IPS-18c (cell line): ENCODE results near the gene GMPPA.

ENCODE experiments used
- H3K4me3 ChIP-seq: 2 replicates; pipeline ENCODE4 v1.7.0; 2013; ENCODE audit warnings: low read depth, mild to moderate bottlenecking, low read length, moderate library complexity; ENCODE audit not compliant: insufficient read depth
- H3K9me3 ChIP-seq: one replicate; pipeline ENCODE4 v1.6.1; 2013; ENCODE audit warnings: mild to moderate bottlenecking, low read length, moderate library complexity; ENCODE audit not compliant: control insufficient read depth, insufficient read depth

The GMPPA gene

DNA sequence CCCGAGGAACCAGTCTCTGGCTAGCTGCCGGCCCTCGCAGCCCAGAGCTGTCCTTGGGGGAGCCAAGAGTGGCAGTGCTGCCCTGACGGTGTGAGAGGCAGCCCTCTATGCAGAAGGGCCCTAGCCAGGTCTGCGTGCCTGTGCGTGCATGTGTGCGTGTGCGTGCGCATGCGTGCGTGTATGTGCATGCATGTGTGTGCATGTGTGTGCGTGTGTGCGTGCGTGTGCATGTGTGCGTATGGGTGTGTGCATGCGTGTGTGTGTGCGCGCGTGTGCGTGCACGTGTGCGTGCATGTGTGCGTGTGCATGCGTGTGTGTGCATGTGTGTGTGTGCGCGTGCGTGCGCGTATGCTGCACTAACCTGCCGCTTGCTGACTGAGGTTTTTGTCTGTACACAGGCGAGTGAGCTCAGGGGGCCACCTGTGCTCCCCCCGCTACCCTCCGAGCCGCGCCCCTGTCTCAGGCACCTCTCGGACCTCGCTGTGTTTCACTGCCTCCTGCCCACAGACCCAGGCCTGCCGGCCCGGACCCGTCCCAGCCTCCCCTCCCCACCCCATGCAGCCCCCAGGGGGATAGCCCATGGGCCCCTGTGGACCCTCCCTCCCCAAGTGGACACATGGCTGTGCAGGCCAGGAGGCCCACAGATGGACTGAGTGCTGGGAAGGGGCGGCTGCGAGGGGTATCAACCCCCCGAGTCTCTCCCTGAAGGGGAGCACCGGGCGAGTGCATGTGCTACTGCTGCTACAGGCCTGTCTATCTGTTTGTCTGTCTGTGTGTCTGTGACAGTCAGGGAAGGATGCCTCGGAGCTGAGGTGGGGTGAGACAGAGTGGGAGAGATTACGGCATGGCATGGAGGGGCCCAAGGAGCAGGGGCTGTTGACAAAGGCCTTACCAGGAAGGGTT, 32.8 kb upstream of the GMPPA start:
- Histone ChIP-seq H3K9me3 (no peaks in the 10 kb centered on the region), H3K4me3 (no peak overlapping the region)

- no peaks in the 10 kb centered on the region for H3K9me3 ChIP-seq
- no peak overlapping the region for H3K4me3 ChIP-seq
Measured at GRCh38 chr2:219466816-219467735, 31.6 kb upstream of the GMPPA start.

- H3K9me3 ChIP-seq: no peaks in the 10 kb centered on the region
- no peak overlapping the region for H3K4me3 ChIP-seq
Measured at GRCh38 chr2:219467736-219468075, 31.0 kb upstream of the GMPPA start.

DNA sequence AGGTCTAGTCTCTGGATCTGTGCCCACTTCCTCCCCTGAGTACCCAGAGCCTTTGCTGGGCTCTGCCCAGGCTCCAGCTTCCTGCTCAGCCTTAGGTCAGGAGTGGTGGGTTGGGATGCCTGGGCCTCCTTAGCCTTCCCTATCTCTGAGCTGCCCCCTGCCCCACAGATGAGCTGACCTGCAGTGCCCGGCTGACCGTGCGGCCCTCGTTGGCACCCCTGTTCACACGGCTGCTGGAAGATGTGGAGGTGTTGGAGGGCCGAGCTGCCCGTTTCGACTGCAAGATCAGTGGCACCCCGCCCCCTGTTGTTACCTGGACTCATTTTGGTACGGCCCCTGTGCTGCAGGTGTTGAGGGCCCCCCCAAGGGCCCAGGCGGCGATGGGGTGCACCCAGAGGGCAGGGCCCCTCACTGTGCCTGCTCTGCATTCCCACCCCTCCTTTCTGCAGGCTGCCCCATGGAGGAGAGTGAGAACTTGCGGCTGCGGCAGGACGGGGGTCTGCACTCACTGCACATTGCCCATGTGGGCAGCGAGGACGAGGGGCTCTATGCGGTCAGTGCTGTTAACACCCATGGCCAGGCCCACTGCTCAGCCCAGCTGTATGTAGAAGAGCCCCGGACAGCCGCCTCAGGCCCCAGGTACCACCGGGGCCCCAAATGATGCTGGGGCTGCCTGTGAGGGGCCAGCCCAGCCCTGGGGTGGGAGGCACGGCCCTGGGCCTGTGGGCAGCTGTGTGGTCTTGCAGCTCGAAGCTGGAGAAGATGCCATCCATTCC, 30.1 kb upstream of the GMPPA start:
- Histone ChIP-seq H3K9me3 (no peaks in the 10 kb centered on the region), H3K4me3 (no peak overlapping the region)

DNA sequence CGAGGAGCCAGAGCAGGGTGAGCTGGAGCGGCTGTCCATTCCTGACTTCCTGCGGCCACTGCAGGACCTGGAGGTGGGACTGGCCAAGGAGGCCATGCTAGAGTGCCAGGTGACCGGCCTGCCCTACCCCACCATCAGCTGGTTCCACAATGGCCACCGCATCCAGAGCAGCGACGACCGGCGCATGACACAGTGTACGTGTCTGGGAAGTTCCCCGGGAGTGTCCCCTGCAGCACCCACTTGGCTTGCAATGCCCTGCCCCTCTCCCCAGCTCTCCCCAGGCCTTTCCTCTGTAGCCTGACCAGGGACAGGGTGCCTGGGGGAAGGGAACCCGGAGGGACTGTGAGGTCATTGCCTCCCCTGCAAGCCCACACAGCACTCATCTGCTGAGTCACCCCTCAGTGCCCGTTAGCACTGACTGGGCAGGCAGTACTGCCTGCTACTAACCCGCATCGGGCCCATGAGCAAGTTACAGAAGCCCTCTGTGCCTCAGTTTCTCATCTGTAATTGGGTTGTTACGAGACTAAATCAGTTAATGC, 29.4 kb upstream of the GMPPA start:
- Histone ChIP-seq H3K4me3 (no peak overlapping the region), H3K9me3 (no peaks in the 10 kb centered on the region)

- H3K9me3 ChIP-seq: no peaks in the 10 kb centered on the region
Measured at GRCh38 chr2:219470429-219470828, 28.3 kb upstream of the GMPPA start.

GRCh38 chr2:219471476-219472371, 27.0 kb upstream of the GMPPA start:
- H3K9me3 ChIP-seq: no peaks in the 10 kb centered on the region
- no peak overlapping the region for H3K4me3 ChIP-seq

More at GRCh38 chr2:219470429-219470828, 28.3 kb upstream of the GMPPA start:
- H3K4me3 ChIP-seq: no peak overlapping the region

- Histone ChIP-seq H3K4me3 (no peak overlapping the region), H3K9me3 (no peaks in the 10 kb centered on the region)
Measured at GRCh38 chr2:219472629-219473187, 26.0 kb upstream of the GMPPA start.

GRCh38 chr2:219473511-219473910, 25.2 kb upstream of the GMPPA start:
- no peaks in the 10 kb centered on the region for H3K9me3 ChIP-seq

DNA sequence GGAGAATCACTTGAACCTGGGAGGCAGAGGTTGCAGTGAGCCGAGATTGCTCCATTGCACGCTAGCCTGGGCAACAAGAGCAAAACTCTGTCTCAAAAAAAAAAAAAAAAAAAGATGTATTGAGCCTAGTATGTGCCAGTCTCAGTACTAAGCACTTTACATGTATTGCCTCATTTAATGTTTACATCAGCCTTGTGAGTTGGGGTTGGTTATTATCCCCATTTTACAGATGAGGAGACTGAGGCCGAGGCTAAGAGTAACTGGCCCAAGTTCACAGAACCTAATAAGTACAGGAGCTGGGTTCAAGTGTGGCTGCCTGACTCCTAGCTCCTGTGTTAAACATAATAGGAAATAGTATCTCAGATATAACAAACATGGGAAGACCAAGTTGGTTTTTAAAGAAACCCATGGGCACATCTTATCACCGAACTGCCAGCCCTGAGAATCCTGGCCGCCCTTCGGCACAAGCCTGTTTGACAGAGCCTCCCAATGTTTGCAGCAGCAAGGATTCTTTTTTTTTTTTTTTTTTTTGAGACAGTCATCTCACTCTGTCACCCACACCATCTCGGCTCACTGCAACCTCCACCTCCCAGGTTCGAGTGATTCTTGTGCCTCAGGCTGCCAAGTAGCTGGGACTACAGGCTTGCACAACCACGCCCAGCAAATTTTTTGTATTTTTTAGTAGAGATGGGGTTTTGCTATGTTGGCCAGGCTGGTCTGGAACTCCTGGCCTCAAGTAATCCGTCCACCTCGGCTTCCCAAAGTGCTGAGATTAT, 24.2 kb upstream of the GMPPA start:
- H3K4me3 ChIP-seq: no peak overlapping the region
- H3K9me3 ChIP-seq: no peaks in the 10 kb centered on the region

More at GRCh38 chr2:219473511-219473910, 25.2 kb upstream of the GMPPA start:
- no peak overlapping the region for H3K4me3 ChIP-seq

GRCh38 chr2:219475278-219475677, 23.4 kb upstream of the GMPPA start:
- no peaks in the 10 kb centered on the region for H3K9me3 ChIP-seq
- H3K4me3 ChIP-seq: no peak overlapping the region

DNA sequence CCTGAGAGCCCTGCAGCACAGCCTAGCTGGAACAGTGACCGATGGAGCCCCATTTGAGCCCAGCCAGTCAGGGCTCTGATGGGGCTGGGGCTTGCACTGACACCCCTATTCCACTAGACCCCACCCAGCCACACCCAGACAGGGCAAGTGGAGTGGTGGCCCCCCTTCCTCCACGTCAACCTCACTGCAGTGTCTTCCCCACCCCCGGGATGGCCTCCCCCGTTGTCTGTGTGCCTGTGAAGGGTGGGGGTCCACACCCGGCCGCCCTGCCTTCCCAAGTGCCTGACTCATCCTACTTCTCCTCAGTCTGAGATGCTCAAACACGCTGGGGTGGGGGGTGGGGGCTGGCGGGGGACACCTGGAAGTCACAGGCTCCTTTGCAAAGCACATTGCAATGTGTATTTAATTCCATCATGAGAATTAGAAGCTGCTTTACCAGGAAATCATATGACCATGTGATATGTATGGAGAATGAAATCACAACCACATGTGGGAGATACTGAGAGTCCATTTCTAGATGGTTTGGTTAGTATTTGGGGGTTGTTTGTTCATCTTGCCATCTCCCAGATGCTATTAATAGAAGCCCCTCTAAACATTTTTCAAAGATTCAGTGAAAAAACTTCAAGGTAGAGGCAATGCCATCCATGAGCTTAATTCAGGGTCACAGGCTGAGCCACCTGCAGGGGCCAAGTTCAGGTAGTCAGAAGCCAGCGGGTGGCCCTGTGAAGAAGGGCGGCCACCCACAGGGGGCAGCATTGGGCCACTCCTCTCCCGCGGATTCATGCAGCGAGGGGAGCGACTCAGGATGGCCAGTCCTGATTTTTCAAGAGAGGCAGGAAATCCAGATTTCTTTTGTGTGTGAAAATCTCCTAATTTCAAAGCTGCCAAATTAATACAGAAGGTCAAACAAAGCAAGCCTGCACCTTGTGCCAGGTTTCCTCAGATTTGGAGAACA, 22.7 kb upstream of the GMPPA start:
- Histone ChIP-seq H3K9me3 (no peaks in the 10 kb centered on the region), H3K4me3 (peak overlapping the region; percentile 32; the same call in 1 of the 2 replicates)

GRCh38 chr2:219476652-219477151, 22.0 kb upstream of the GMPPA start:
- peak overlapping the region; percentile 32; the same call in 1 of the 2 replicates for H3K4me3 ChIP-seq
- no peaks in the 10 kb centered on the region for H3K9me3 ChIP-seq

- Histone ChIP-seq H3K9me3 (no peaks in the 10 kb centered on the region), H3K4me3 (peak overlapping the region; percentile 3)
Measured at GRCh38 chr2:219477179-219477578, 21.5 kb upstream of the GMPPA start.
